Astrocyte of the cerebellum (primary cell): ENCODE results near the gene CEMP1.

Source experiments
- DNase-seq: peaks from one replicate; pipeline ENCODE4 v3.0.0-alpha.2; 2011; ENCODE audit warnings: low read depth
- H3K4me3 ChIP-seq: 2 replicates; pipeline ENCODE4 v1.5.1; 2011; ENCODE audit warnings: mild to moderate bottlenecking, low read depth, low read length, moderate library complexity
- CTCF ChIP-seq: IDR thresholded peaks from 2 replicates; pipeline ENCODE4 v1.5.1; 2012; ENCODE audit warnings: low read length, low read depth, moderate library complexity, mild to moderate bottlenecking; ENCODE audit errors: missing control alignments
- in situ Hi-C: cut with HindIII; loops from 2 replicates; pipeline ENCODE4 v1.10.0; 2017; ENCODE audit warnings: low sequenced_read_pairs

Gene CEMP1

GRCh38 chr16:2511996-2512734 is 19.0 kb downstream of the CEMP1 start:
- no peak for TF ChIP-seq CTCF
- no peak overlapping the region for H3K4me3 ChIP-seq
- in situ Hi-C loops: no loop called here
- no peak for DNase-seq

DNA sequence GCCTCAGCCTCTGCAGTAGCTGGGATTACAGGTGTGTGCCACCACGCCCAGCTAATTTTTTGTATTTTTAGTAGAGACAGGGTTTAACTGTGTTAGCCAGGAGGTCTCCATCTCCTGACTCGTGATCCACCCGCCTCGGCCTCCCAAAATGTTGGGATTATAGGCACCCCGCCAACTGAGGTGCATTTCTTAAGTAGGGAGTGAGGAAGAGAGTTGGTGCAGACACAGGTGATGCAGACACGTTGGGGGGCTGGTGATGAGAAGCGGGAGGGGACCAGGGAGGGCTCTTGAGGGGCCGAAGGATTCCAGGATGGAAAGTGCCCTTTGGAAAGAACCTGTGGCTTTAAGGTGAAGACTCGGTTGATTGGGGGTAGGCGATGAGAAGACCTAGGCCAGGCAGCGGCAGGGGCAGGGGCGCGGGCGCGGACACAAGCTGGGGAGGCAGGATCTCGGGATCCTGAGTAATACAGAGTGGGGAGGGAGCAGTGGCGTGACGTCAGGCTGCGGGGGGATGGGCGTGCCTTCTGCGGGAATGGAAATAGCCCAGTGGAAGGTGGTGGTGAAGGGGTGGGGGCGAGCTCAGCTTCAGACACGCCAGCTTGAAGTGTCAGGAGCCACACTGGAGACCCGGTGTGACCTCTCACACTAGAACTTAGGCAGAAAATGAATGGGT is 19.9 kb downstream of the CEMP1 start:
- H3K4me3 ChIP-seq: no peak overlapping the region
- no peak for DNase-seq
- in situ Hi-C loops: no loop called here
- TF ChIP-seq CTCF: no peak

- in situ Hi-C loops: no loop called here
These were observed 22.3 kb downstream of the CEMP1 start for GRCh38 chr16:2508722-2509400.

DNA sequence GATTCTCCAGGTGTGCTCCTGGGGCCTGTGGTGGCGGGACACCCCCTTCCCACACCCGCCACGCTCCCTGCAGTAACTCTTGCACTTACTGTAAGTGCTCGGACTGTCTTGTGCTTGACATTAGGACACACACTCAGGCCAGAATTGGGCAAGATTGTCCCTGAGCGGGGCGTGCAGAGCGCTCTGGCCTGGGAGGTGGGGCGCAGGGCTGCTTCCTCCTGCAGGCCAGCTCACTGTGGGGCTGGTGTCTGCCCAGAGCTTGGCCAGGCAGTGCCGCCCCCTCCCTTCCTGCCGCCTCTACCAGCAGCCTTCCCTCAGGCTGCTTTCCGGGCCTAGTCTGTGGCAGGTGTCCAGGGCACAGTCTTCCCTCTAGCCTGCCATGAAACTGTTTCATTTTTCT is 23.5 kb downstream of the CEMP1 start:
- no peak for DNase-seq
- no peak for TF ChIP-seq CTCF
- in situ Hi-C loops: no loop called here
- H3K4me3 ChIP-seq: no peak overlapping the region

More at GRCh38 chr16:2508722-2509400, 22.3 kb downstream of the CEMP1 start:
- no peak for TF ChIP-seq CTCF
- DNase-seq: no peak
- H3K4me3 ChIP-seq: no peak overlapping the region

DNA sequence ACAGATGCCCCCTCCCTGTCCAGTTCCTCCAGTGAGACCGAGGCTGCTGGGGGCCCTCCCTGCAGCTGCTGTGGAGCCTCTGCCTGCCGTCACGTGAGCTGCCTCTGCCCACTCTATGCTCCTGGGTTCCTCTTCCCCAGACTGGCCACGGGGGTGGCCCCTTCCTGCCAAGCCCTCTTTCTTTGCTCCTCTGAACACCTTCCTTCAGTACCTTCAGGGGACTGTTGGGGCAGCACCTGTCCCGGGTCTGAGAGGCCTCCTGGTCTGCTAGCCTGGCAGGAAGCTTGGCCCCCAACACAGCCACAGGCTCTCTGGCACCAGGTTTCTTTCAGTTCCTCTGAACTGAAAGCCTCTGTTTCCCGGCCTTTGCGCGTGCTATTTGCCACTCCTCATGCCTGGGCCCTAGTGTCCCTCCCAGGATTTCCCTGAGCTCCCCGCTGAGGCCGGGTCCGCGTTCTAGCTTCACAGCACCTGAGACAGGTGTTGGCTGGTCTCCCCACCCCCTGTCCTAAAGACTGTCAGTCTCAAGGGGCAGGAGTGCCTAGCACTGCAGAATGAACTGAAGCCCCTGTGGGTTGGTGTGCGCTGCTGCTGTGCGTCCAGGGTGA is 24.1 kb downstream of the CEMP1 start:
- TF ChIP-seq CTCF: no peak
- in situ Hi-C loops: no loop called here
- H3K4me3 ChIP-seq: no peak overlapping the region
- no peak for DNase-seq

DNA sequence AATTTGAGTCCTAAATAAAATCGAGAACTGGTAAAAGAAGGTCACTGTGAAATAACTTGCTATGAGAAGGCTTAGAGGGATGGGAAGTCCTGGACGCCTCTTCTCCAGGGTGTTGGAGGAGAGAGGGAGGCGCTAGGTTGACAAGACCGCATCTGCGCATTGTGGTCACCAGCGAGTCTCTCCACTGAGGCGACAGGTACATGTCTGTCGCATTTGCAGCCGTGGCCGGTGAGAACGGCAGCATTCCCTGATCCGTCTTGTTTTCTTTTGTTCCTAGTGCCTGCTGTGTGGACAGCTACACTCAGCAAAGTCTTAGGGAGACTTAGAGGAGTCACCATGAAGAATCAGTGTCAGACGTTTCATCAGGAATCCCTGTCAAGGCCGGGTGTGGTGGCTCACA is 25.5 kb downstream of the CEMP1 start:
- TF ChIP-seq CTCF: no peak
- no peak overlapping the region for H3K4me3 ChIP-seq
- in situ Hi-C loops: no loop called here
- DNase-seq: no peak
